GM18508 (cell line): ENCODE results near the gene F7.

ENCODE experiments used
- ATAC-seq: cut with Tn5 transposase; IDR thresholded peaks from one replicate; pipeline ENCODE4 v1.9.1; 2021; ENCODE audit warnings: moderate number of reproducible peaks; ENCODE audit not compliant: insufficient read depth, unreplicated experiment

The F7 gene

DNA sequence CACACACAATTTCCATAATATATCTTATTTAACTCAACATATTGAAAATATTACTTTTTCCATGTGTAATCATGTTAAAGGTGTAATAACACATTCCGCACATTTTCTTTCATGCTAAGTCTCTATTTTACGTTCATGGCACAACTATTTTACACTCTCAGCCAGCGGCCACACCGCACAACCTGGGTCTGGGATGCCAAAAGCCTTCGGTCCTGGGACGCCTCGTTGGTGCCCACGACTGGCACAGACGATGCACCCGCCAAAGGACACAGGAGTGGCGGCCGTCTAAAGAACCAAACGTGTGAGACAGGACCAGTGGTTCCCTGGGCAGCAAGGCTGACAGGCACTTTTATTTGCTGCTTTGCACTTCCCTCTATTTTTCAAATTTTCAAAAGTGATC is 42.8 kb downstream of the F7 start:
- no peak for ATAC-seq

DNA sequence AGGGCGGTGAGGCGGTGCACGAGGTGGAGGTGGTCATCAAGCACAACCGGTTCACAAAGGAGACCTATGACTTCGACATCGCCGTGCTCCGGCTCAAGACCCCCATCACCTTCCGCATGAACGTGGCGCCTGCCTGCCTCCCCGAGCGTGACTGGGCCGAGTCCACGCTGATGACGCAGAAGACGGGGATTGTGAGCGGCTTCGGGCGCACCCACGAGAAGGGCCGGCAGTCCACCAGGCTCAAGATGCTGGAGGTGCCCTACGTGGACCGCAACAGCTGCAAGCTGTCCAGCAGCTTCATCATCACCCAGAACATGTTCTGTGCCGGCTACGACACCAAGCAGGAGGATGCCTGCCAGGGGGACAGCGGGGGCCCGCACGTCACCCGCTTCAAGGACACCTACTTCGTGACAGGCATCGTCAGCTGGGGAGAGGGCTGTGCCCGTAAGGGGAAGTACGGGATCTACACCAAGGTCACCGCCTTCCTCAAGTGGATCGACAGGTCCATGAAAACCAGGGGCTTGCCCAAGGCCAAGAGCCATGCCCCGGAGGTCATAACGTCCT is 43.4 kb downstream of the F7 start:
- no peak for ATAC-seq

DNA sequence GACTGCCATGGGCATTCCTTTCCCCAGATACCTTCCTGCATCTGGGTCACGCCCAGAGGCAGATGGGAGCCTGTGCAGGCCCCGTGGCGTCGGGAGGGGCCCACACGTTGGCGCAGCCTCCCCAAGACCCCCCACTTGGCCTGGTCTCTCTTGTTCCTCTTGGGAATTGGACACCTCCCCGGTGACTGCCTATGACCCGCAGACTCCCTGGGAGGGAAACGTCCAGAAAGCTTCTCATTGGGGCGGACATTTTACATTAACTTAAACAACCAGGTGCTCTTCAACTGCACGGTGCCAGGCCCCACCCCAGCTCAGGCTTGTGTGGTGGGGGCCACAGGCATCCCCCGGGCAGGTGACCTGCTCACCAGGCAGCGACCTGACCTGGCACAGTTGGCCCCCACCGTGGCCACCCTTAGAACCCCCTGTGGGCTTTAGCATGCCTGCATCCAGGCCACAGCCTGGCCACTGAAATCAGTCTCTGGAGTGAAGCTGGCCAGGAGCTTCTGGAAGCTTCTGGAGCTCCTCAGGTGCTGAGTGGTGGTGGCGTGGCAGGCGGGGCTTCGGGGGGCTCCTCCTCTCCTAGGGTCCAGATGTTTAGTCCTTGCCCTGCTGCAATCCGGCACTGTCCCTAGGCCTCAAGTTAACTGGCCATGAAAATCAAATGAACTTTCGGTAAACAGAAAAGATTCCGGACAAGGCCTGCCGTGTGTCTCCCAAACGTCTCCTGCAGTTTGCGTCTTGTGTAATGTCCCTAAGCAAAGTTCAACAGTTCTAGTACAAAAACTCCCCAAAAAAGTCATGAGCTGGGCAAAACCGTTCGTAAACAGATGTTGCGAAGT is 44.3 kb downstream of the F7 start:
- no peak for ATAC-seq

DNA sequence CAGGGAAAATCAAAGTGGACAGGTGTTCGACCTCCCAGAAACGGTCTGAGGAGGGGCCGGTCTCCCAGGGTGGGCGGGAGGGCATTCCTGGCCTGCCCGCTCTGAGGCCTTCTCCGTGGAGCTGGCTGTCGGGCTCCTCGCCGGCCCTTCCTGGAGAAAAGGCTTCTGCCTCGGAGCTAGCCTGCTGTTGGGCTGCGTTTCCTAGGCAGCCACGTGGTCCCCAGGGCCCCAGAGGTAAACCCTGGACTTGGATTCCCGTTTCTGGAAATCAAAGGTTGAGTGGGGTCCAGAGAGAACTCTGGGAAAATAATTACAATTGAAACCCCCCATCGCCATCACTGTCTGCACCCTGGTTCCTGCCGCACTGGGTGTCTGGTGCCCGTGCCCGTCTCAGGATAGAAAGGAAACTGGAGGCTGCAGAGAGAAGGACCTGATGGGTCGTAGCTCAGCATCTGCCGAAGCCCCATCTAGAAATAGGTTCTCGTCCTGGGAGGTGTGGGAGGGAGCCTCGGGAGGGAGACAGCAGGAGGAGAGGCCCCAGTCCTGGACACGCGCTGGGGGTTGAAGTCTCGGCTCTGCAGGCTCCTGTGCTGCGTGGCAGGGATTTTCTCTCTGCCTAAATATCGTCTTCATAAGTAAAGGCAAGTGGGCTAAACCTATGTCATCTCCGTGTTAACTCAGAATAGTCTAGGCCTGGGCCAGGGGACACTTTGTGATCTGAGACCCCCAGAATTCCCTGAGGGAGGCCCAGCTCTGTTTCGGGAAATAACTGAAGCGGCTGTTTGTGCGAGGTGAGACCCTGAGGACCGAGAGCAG is 45.2 kb downstream of the F7 start:
- ATAC-seq = no peak

DNA sequence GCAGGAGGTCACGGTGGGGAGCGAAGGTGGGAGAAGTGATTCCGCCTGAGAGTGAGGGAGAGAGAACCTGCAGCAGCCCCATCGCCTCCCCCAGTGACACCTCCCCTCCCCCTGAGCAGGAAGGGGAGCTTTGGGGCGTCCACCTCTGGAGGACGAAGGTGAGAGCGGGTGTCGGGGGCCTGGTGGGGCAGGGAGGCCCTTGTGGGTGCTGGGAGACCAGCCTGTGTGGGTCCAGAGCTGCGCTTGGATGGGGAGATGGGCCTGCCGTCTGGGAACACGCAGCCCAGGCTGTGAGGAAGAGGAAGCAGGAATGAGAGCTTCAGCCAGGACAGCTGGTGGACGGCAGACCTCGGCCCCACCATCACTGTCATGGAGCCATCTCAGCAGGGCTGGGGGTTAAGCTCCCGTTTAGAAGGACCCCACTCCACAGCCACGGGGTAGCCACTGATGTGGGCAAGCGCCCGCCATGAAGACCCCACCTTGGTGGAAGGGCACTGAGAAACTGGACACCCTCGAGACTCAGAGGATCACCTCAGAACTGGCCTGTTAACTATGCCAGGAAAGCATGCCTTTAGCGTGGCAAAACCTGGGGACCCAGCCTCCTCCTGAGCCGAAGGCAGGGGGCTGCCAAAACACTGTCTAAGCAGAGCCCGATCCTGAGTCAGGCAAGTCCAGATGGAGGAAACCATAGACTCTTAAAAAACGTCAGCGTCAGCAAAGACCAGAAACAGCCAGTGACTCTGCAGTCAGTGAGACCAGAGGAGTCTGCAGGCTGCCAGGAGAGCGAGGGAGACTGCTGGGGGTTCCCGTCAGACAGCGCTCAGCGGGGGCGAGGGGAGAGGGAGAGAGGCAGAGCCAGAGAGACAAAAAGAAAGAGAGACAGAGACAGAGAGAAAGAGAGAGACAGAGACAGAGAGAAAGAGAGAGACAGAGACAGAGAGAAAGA is 46.4 kb downstream of the F7 start:
- no peak for ATAC-seq

DNA sequence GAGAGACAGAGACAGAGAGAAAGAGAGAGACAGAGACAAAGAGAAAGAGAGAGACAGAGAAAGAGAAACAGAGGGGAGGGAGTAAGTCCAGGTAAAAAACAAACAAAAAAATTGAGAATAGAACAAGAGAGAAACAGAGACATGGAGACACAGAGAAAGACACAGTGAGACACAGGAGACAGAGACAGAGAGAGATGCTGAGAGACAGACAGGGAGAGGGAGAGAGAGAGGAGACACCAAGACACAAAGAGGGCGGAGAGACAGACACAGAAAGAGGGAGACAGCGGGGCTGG is 47.0 kb downstream of the F7 start:
- no peak for ATAC-seq

DNA sequence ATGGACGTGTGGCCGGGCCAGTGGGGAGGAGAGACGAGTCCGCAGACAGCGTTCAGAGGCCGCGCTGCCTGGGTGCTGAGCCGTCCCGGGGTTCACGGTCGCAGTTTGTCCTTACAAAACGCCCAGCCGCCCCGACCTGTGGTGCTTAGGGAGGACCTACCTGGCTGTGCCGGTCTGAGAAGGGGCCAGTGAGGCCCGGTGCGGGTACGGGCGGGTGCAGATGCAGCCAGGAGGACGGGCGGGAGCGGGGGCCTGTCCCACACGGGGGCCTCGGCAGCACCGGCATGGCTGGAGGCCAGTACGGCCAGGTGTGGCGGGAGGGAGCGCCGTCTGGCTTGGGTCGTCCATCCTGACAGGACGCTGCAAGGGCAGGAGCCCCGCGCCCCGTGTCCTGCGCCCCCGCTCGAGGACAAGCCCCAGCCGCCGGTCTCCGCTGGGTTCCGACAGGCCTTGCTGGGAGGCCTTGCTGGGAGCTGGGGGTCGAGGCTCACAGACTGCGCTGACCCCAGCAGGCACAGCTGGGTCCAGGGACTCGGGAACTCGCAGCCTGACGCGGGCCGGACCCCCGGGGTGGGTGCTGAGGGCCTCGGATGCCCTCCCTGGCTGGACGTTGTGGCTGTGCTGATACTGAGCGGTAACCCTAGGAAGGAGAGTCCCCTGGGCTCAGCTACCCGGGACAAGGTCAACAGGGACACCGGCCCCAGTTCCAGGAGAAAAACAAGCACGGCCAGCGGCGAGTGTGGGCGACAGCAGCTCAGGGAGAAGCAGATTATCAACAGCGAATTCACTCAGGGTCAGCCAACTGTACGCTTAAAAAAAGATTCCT is 47.6 kb downstream of the F7 start:
- no peak for ATAC-seq

DNA sequence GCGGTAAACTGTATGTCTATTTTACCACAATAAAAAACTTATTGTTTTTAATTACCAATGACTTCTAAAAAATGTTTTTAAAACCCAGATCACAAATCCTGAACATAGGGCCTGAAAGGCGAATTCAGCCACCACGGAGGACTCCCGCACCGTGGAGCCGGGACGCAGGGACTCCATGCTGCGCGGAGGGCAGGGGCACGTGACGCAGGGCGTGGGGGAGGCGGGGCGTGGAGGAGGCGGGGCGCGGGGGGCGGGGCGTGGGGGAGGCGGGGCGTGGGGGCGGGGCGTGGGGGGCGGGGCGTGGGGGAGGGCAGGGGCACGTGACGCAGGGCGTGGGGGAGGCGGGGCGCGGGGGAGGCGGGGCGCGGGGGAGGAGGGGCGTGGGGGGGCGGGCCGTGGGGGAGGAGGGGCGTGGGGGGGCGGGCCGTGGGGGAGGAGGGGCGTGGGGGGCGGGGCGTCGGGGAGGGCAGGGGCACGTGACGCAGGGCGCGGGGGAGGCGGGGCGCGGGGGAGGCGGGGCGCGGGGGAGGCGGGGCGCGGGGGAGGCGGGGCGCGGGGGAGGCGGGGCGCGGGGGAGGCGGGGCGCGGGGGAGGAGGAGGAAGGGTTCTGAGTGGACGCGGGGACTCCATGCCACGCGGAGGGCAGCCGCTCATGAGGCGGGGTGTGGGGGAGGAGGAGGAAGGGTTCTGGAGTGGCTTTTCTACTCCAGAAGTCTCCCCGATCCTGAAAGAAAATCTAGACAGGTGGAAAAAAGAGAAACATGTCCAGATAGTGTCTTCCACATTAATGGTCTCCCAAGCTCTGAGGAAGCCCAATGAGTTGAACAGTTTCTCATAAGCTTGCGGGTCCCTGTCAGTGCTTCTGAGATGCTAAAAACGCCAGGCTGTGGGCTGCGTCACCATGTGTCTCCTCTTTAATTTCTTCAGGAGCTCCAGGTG is 48.5 kb downstream of the F7 start:
- ATAC-seq = no peak

DNA sequence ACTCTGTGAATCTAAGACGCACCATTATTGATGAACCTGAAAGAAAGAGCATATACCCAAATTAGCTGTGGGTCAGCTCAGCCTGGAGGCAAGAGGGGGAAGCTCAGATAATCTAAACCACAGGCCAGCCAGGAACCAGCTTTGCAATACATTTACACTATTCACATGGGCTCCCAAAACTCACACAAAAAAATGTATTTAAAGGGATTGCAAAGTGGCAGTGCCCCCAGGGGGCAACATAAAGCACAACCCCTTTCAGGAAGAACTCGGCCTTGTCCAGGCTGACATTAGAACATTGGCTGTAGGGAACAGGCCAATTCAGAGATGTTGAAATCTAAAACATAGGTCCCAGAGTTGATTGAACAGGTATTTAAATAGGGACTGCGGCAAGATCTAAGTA is 49.6 kb downstream of the F7 start:
- no peak for ATAC-seq

DNA sequence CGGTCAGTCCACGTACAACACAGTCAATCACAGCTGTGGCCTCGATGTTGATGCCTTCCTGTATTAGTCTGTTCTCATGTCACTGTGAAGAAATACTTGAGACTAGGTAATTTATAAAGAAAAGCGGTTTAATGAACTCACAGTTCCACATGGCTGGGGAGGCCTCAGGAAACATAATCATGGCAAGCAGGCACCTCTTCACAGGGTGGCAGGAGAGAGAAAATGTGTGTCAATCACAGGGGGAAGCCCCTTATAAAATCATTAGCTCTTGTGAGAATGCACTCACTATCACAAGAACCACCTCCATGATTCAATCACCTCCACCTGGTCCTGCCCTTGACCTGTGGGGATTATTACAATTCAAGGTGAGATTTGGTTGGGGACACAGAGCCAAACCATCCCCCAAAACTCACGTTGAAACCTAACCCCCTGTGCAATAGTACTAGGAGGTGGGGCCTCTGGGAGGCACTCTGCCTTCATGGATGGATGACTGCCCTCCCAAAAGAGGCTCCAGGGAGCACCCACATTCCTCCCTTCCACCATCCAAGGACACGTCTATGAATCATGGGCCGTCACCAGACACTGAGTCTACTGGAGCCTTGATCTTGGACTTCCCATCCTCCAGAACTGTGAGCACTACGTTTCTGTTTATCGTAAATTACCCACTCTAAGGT is 50.5 kb downstream of the F7 start:
- no peak for ATAC-seq

DNA sequence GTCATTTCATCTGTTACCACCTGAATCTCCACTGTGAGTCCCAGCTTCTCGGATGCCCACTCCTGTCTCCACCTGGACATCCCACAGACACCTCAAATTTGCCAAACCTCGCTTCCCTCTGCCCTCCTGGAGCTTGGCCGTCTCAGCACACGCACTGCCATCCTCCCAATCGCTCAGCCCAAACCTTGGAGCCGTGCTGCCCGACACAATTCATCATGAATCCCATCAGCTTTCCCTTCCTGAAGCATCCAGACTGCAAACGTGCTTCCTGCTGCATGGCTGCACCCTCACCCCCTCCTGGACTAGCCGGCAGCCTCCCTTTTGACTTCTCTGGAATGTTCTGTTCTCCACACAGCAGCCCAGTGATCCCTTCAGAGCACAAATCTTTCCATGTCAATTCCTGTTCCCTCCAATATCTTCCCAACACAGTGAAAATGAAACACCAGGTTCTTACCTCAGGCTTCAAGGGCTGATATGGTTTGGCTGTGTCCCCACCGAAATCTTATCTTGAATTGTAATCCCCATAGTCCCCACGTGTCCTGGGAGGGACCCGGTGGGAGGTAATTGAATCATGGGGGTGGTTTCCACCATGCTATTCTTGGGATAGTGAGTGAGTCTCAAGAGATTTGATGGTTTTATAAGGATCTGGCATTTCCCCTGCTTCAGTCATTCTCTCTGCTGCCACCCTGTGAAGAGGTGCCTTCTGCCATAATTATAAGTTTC is 51.8 kb downstream of the F7 start:
- ATAC-seq = no peak

DNA sequence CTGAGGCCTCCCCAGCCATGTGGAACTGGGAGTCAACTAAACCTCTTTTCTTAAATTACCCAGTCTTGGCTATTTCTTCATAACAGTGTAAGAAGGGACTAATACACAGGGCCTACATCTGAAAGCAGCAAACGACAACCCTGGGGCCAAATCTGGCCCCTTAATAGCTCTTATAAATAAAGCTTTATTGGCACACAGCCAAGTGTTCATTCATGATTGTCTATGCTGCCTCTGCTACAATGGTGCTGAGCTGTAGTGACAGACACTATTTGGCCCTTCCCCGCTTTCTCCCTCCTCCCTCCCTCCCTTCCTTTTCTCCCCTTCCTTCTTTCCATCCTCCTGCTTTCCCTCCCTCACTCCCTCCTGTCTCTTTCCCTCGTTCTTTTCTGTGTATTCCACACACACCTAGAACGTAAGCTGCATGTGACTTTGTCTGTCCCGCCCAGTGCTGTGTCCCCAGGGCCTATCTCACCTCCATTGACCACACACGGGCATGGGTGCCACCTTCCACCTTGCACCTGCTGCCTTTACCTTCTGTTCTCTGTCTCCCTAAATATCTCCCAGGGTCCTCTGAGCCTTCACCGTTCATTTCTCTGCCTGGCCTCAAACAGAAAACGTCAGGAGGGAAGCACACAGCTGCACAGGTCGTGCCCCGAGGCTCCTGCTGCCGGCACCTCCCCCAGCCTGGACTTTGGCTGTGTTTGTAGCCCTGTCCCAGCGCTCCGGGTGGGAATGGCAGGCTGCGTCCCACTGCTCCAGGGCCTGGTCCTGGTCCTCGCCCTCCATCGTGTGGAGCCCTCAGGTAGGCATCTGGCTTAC is 52.5 kb downstream of the F7 start, which contains the start of gene PROZ:
PROZ (plus strand) TSS at position 720 of the 819 bp plus-strand sequence; CDS start at position 733, 13 bp downstream.
- ATAC-seq = no peak

DNA sequence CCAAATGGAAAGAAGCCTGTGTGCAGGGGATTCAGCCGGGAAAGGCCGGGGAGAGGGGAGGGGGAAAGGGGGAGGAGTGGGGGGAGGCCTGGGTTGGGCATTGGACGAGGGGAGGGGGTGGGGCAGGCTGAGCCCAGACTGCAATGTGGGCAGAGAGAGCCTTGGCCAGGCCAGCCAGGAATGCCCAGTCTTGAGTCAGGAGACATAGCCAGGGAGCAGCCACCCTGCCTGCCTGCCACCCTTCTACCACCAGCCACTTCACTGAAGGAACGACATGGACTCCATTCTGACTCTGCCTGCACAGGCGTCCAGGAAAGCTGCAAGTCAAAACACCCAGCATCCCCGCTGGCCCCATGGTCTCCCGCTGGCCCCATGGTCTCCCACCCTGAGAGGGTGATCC is 53.4 kb downstream of the F7 start:
- no peak for ATAC-seq

DNA sequence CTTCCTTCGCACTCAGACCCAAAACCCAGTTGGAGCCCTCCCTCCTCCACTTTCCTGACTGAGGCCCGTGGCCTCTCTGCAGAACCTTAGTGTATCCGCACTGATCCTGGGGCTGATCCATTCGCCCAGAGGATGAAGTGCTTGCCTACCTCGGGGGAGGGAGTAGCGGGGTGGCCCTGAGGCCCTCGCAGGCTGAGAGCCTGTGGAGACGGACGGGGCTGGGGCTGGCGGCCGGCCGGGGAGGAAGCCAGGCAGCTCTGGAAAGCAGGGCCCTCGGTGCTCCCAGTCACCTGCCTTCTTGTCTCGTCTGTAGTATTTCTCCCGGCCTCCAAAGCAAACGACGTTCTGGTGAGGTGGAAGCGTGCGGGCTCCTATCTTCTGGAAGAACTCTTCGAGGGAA is 54.1 kb downstream of the F7 start:
- no peak for ATAC-seq

DNA sequence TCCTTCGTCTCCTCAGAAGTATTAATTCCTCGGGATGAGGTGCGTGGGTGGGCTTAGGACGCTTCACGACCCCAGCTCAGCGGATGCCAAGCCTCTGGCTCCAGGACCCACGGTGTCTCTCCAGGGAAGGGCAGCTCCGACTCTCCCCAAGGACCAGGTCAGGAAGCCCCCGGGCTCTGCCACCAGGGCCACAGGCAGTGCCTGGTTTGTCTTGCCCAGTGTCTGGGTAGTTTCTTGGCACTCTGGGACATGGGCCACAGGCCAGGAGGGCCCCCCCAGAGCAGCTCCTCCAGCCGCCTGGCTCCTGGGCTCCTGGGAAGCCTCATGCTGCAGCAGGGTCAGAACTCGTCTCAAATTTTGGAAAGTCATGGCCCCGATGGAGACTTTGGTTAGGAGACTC is 55.4 kb downstream of the F7 start:
- no peak for ATAC-seq

DNA sequence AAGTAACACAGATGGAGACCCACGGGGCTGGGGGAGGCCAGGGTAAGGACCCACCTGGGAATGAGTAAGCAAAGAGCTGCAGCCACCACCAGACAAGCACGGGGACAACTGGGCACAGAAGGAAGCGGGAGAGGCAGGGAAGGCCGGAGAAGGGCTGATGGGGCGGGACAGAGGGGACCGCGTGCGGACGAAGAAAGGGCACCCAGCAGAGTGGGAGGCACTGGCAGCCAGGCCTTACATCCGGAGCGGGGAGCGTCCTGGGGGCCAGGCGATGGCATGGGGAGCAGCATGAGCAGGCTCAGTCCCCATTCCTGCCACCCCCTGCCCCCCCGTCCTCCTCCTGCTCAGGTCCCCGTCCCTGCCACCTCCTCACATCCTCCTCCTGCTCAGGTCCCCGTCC is 55.8 kb downstream of the F7 start:
- ATAC-seq = no peak
